Body of pancreas (tissue), 4 donors: Measurements from ENCODE around the gene NPTX2. TPM values are rescaled to one million over a fixed set of nuclear protein-coding genes. Genes with fewer than 3 reads are reported as not detected.

ENCODE experiments used
- ATAC-seq: fragments of 150-250 bp; one replicate; pipeline ENCODE4 v1.9.1; 2016
- DNase-seq, 4 donors: peaks; one replicate each; pipeline ENCODE4 v3.0.0-alpha.2; 2019
- H3K27ac ChIP-seq, 4 donors: fragments of 200-600 bp; sonication (generic); 1 replicate in 3 of 4; 2 replicates in 1 of 4; pipeline versions ENCODE4 v1.5.1 to v1.6.1; 2016 to 2019; ENCODE audit warnings: mild to moderate bottlenecking in 1 of 4, mixed read lengths in 1 of 4, moderate library complexity in 1 of 4
- H3K27me3 ChIP-seq, 2 donors: fragments of 200-600 bp; sonication (generic); one replicate each; pipeline ENCODE4 v1.6.0; 2016; ENCODE audit warnings: mild to moderate bottlenecking in 1 of 2
- H3K36me3 ChIP-seq, 2 donors: fragments of 200-600 bp; sonication (generic); replicated peaks in 1 of 2; 2 replicates each; pipeline ENCODE4 v1.5.1; 2016; ENCODE audit warnings: low read depth in 2 of 2; ENCODE audit not compliant: insufficient read depth in 1 of 2
- H3K4me1 ChIP-seq: fragments of 200-600 bp; sonication (generic); one replicate; pipeline ENCODE4 v1.6.0; 2016
- H3K4me3 ChIP-seq, 2 donors: fragments of 200-600 bp; sonication (generic); 1 replicate in 1 of 2; 2 replicates in 1 of 2; pipeline ENCODE4 v1.5.1; 2016 to 2019
- H3K9me3 ChIP-seq, 3 donors: fragments of 200-600 bp; sonication (generic); 1 replicate in 2 of 3; 2 replicates in 1 of 3; pipeline ENCODE4 v1.5.1; 2016
- CTCF ChIP-seq, 7 experiments: fragments of 450-650 bp in 4 of 7; fragments of 200-600 bp in 3 of 7; sonication (generic) in 3 of 7; IDR thresholded peaks; one replicate each; pipeline ENCODE4 v1.5.1; 2016 to 2019; ENCODE audit warnings: antibody characterized with exemption in 7 of 7
- POLR2A ChIP-seq, 3 donors: fragments of 450-650 bp; IDR thresholded peaks; one replicate each; pipeline ENCODE4 v1.6.1; 2016; ENCODE audit warnings: antibody characterized with exemption in 3 of 3, mild to moderate bottlenecking in 2 of 3
- WGBS, 2 donors: methylation state at CpG; one replicate each; pipeline ENCODE4 v1.1.5; 2017; 5-methylcytosine and 5-hydroxymethylcytosine counted together
- intact Hi-C: fragments of 100-400 bp; cut with DNase I; formaldehyde crosslinking; loops from one replicate; pipeline ENCODE4 v1.15.1; 2023
- total RNA-seq, 2 donors: library from RNA; depleted of rRNA; stranded (reverse); fragments of >200 nt; gene quantifications; one replicate each; pipeline ENCODE4 v1.1.0, GENCODE V29; 2016

NPTX2 gene
- total RNA-seq, 2 donors from 2014 or later: 18.4 to 37.2 TPM

DNA sequence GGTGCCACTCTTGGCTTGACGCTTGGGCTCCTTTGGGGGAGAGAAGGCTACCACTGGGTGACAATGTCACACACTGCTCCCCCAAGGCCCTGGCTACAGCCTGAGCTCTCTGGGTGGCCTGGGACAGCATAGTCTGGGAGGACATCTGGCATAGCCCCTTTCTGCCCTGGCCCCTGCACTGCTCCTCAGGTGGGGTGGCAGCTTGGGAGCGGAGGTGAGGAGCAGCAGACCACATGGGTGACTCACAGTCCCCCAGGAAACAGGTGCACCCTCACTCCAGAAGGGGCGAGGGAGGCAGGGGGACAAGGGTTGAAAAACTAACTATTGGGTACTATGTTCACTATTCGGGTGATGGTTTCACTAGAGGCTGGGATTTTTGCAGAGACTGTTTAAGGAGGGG, 45.2 kb downstream of the NPTX2 start:
- TF ChIP-seq POLR2A (IDR thresholded peaks at IDR 0.05) (no peak), CTCF (IDR thresholded peaks at IDR 0.05) (no peak)
- Histone ChIP-seq H3K4me3 (no peak overlapping the region), H3K27me3 (no peaks in the 10 kb centered on the region), H3K4me1 (no peaks in the 10 kb centered on the region), H3K9me3 (no peaks in the 10 kb centered on the region), H3K36me3 (no peaks in the 10 kb centered on the region), H3K27ac (no peak overlapping the region)
- DNase-seq: no peak
- intact Hi-C loops: no loop called here
- ATAC-seq: no peak
- 80 to 82% methylated on average over 4 of the region's 4 CpGs for WGBS, 2 donors

GRCh38 chr7:98664882-98665281, 47.8 kb downstream of the NPTX2 start:
- intact Hi-C loops: no loop called here
- H3K4me1 ChIP-seq: no peaks in the 10 kb centered on the region
- ATAC-seq: no peak
- DNase-seq: no peak
- WGBS, 2 donors: 75 to 90% methylated on average over 6 of the region's 6 CpGs
- no peaks in the 10 kb centered on the region for H3K9me3 ChIP-seq
- H3K27me3 ChIP-seq: no peaks in the 10 kb centered on the region
- no peak overlapping the region for H3K27ac ChIP-seq
- H3K36me3 ChIP-seq: no peaks in the 10 kb centered on the region
- TF ChIP-seq CTCF (IDR thresholded peaks at IDR 0.05) (no peak), POLR2A (IDR thresholded peaks at IDR 0.05) (no peak)
- H3K4me3 ChIP-seq: no peak overlapping the region

- WGBS, 2 donors: 45 to 56% methylated on average over 11 of the region's 11 CpGs
- no peaks in the 10 kb centered on the region for H3K36me3 ChIP-seq
- TF ChIP-seq POLR2A (IDR thresholded peaks at IDR 0.05) (no peak), CTCF (IDR thresholded peaks at IDR 0.05) (no peak)
- no peak overlapping the region for H3K27ac ChIP-seq
- DNase-seq (no peak), ATAC-seq (no peak)
- H3K4me1 ChIP-seq: no peaks in the 10 kb centered on the region
- intact Hi-C loops: no loop called here
- no peak overlapping the region for H3K4me3 ChIP-seq
- no peaks in the 10 kb centered on the region for H3K27me3 ChIP-seq
- no peaks in the 10 kb centered on the region for H3K9me3 ChIP-seq
These were observed 51.2 kb downstream of the NPTX2 start for GRCh38 chr7:98668255-98668654.

- Histone ChIP-seq H3K4me1 (no peaks in the 10 kb centered on the region), H3K27me3 (no peaks in the 10 kb centered on the region), H3K4me3 (no peak overlapping the region), H3K36me3 (no peaks in the 10 kb centered on the region), H3K9me3 (no peaks in the 10 kb centered on the region), H3K27ac (no peak overlapping the region)
- intact Hi-C loops: no loop called here
- WGBS, 2 donors: 38 to 53% methylated on average over 9 of the region's 9 CpGs
- no peak for DNase-seq
- no peak for ATAC-seq
- no peak for TF ChIP-seq CTCF (IDR thresholded peaks at IDR 0.05)
- TF ChIP-seq POLR2A (IDR thresholded peaks at IDR 0.05): no peak
These were observed 52.4 kb downstream of the NPTX2 start for GRCh38 chr7:98669329-98670000.

DNA sequence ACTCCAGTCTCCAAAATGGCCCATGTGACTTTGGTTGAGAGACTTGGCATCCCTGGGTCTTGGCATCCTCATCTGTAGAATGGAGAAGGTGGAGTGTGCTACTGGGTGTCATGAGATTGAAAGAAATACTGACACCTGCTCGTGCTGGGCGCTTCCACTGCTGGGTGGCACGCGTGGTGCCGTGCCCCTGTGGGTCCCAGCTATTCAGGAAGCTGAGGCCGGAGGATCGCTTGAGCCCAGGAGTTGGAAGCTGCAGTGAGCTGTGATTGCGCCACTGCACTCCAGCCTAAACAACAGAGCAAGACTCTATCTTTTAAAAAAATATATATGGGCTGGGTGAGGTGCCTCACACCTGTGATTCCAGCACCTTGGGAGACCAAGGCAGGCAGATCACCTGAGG, 53.1 kb downstream of the NPTX2 start:
- 73 to 82% methylated on average over 8 of the region's 8 CpGs for WGBS, 2 donors
- H3K9me3 ChIP-seq: no peaks in the 10 kb centered on the region
- TF ChIP-seq CTCF (IDR thresholded peaks at IDR 0.05): no peak
- no peaks in the 10 kb centered on the region for H3K4me1 ChIP-seq
- H3K27me3 ChIP-seq: no peaks in the 10 kb centered on the region
- H3K4me3 ChIP-seq: no peak overlapping the region
- ATAC-seq (no peak), DNase-seq (no peak)
- H3K36me3 ChIP-seq: no peaks in the 10 kb centered on the region
- H3K27ac ChIP-seq: no peak overlapping the region
- intact Hi-C loops: no loop called here
